ENCODE measurements around the gene MAU2. TPM values are rescaled to one million over a fixed set of nuclear protein-coding genes. Genes with fewer than 3 reads are reported as not detected.

Gene MAU2
- total RNA-seq, 1 donor from 2014 or later: 70.8 TPM

DNA sequence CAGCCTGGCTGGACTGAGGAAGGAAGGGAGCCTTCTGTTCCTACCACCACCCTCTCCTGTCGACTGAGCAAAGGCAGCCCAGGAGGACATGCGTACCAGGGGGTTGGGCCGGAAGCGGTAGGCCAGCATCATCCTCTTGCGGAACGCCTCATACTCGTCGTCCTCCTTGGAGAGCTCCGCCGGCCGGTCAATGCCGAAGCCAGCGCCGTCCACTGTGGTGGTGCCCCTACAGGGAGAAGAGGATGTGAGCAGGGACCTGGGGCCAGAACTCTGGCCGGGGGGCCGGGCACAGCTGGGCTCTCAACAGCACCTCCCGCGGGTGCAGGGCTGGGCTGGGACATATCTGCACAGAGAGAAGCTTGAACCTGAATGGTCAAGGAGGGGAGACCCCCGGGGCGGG lies 43.8 kb upstream of the MAU2 start:
- no peaks in the 10 kb centered on the region for H3K27me3 Mint-ChIP-seq (ENCODE audit: low read depth)
- DNase-seq (ENCODE audit: low read depth, low spot score): no peak
- peaks cover 3% of the 10 kb centered on the region for H3K36me3 Mint-ChIP-seq (ENCODE audit: low read depth)
- H3K4me3 Mint-ChIP-seq: no peak overlapping the region
- H3K9me3 Mint-ChIP-seq: no peaks in the 10 kb centered on the region
- peaks cover 8% of the 10 kb centered on the region for H3K4me1 Mint-ChIP-seq
- no peak overlapping the region for H3K27ac Mint-ChIP-seq (ENCODE audit: unreplicated experiment)
- TF ChIP-seq, protein P1, sequence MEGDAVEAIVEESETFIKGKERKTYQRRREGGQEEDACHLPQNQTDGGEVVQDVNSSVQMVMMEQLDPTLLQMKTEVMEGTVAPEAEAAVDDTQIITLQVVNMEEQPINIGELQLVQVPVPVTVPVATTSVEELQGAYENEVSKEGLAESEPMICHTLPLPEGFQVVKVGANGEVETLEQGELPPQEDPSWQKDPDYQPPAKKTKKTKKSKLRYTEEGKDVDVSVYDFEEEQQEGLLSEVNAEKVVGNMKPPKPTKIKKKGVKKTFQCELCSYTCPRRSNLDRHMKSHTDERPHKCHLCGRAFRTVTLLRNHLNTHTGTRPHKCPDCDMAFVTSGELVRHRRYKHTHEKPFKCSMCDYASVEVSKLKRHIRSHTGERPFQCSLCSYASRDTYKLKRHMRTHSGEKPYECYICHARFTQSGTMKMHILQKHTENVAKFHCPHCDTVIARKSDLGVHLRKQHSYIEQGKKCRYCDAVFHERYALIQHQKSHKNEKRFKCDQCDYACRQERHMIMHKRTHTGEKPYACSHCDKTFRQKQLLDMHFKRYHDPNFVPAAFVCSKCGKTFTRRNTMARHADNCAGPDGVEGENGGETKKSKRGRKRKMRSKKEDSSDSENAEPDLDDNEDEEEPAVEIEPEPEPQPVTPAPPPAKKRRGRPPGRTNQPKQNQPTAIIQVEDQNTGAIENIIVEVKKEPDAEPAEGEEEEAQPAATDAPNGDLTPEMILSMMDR (conservative IDR thresholded peaks at IDR 0.05): no peak

DNA sequence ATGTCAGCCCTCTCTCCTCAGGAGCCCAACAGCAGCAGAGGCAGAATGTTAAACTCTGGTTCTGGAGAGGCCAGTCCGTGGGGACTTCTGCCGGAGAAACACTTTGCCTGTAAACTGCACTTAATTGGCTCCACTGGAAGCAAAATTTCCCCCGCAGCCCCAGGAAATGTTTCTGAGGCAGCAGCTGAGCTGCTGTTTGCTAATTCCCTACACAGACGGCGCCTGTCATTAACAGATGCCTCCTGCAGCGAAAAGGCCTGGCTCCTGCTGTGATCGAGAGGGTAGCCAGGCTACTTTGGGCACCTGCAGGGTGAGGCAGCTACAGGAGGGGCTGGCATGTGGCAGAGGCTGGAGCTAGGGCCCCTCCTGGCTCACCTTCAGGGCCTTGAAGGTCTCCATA lies 42.3 kb upstream of the MAU2 start:
- DNase-seq (ENCODE audit: low read depth, low spot score): no peak
- TF ChIP-seq, protein P1 (conservative IDR thresholded peaks at IDR 0.05): no peak
- peaks cover 3% of the 10 kb centered on the region for H3K36me3 Mint-ChIP-seq (ENCODE audit: low read depth)
- H3K9me3 Mint-ChIP-seq: no peaks in the 10 kb centered on the region
- peaks cover 4% of the 10 kb centered on the region for H3K4me1 Mint-ChIP-seq
- no peak overlapping the region for H3K27ac Mint-ChIP-seq (ENCODE audit: unreplicated experiment)
- no peak overlapping the region for H3K4me3 Mint-ChIP-seq
- no peaks in the 10 kb centered on the region for H3K27me3 Mint-ChIP-seq (ENCODE audit: low read depth)

DNA sequence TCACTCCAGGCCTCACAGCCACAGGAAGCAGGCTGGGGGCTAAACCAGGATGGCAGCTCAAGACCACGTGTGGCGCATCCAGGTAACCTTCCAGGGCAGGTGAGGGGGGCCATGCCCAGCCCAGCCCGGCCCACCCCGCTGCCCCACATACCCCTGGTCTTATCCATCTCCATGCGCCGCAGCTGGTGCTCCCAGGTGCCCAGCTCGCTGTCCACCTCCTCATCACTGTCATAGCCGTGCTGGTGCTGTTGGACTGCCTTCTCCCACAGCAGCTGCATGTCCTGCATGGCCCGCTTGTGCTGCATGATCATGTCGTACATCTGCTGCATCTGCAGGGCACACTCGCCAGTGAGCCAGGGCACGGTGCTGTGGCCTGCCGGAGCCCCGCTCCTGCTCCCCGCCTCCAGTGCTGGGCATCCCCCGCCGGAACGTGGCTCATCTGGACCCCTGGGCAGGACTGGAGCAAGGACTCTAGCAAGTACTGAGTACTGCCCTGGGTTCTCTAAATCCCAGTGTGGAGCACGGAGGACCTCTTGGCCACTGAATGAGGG lies 41.5 kb upstream of the MAU2 start:
- Mint-ChIP-seq H3K9me3 (no peaks in the 10 kb centered on the region), H3K27ac (ENCODE audit: unreplicated experiment) (no peak overlapping the region), H3K4me3 (no peak overlapping the region), H3K27me3 (ENCODE audit: low read depth) (no peaks in the 10 kb centered on the region), H3K36me3 (ENCODE audit: low read depth) (peaks cover 7% of the 10 kb centered on the region), H3K4me1 (no peaks in the 10 kb centered on the region)
- no peak for DNase-seq (ENCODE audit: low read depth, low spot score)
- TF ChIP-seq, protein P1 (conservative IDR thresholded peaks at IDR 0.05): no peak

DNA sequence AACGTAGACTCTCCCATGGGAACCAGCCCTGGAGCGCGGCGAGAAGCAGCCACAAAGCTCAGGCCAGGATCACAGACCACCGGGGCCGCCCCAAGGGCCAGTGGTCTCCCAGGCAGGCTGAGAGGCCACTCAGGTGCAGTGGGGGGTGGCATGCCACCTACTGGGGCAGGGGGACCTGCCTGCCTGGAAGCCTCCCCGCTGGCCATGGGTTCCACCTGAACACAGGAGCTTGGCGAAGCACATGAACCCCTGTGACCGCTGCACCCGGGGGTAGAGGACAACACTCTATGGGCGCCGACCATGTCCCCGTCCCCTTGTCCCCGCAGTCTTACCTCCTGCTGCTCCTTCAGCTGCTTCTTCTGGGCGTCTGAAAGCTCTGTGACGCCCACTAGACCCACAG lies 40.8 kb upstream of the MAU2 start:
- H3K4me1 Mint-ChIP-seq: no peaks in the 10 kb centered on the region
- H3K27me3 Mint-ChIP-seq (ENCODE audit: low read depth): no peaks in the 10 kb centered on the region
- H3K4me3 Mint-ChIP-seq: no peak overlapping the region
- no peaks in the 10 kb centered on the region for H3K9me3 Mint-ChIP-seq
- TF ChIP-seq, protein P1 (conservative IDR thresholded peaks at IDR 0.05): no peak
- no peak for DNase-seq (ENCODE audit: low read depth, low spot score)
- no peak overlapping the region for H3K27ac Mint-ChIP-seq (ENCODE audit: unreplicated experiment)
- peaks cover 12% of the 10 kb centered on the region for H3K36me3 Mint-ChIP-seq (ENCODE audit: low read depth)

DNA sequence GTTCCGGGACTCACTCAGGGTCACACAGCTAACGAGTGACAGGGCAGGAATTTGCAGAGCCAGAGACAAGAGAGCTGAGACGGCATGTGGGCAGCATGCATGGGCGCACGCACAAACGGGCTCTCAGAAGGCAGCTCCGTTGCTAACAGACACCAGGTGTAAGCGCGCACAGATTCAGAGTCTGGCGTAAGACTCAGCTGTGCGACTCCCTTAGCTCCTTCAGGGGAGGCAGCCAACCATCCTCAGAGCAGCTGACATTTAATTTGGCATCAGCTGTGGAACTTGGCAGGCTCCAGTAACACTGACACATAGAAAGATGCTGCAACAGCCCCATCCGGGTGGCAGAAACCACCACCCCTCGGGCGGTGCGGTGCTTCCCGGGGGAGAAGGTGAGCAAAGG lies 40.1 kb upstream of the MAU2 start:
- no peak overlapping the region for H3K4me3 Mint-ChIP-seq
- peaks cover 12% of the 10 kb centered on the region for H3K36me3 Mint-ChIP-seq (ENCODE audit: low read depth)
- no peaks in the 10 kb centered on the region for H3K4me1 Mint-ChIP-seq
- TF ChIP-seq, protein P1 (conservative IDR thresholded peaks at IDR 0.05): no peak
- H3K27ac Mint-ChIP-seq (ENCODE audit: unreplicated experiment): no peak overlapping the region
- no peaks in the 10 kb centered on the region for H3K27me3 Mint-ChIP-seq (ENCODE audit: low read depth)
- no peak for DNase-seq (ENCODE audit: low read depth, low spot score)
- H3K9me3 Mint-ChIP-seq: no peaks in the 10 kb centered on the region
